ENCODE data around the gene CD2BP2. TPM values are rescaled to one million over a fixed set of nuclear protein-coding genes. Genes with fewer than 3 reads are reported as not detected.

The CD2BP2 gene
- total and polyA plus RNA-seq, 4 donors: 10.0 to 15.4 (median 11.7) TPM

GRCh38 chr16:30398661-30399434, 43.7 kb upstream of the CD2BP2 start (continued):
- TF ChIP-seq, protein P1, sequence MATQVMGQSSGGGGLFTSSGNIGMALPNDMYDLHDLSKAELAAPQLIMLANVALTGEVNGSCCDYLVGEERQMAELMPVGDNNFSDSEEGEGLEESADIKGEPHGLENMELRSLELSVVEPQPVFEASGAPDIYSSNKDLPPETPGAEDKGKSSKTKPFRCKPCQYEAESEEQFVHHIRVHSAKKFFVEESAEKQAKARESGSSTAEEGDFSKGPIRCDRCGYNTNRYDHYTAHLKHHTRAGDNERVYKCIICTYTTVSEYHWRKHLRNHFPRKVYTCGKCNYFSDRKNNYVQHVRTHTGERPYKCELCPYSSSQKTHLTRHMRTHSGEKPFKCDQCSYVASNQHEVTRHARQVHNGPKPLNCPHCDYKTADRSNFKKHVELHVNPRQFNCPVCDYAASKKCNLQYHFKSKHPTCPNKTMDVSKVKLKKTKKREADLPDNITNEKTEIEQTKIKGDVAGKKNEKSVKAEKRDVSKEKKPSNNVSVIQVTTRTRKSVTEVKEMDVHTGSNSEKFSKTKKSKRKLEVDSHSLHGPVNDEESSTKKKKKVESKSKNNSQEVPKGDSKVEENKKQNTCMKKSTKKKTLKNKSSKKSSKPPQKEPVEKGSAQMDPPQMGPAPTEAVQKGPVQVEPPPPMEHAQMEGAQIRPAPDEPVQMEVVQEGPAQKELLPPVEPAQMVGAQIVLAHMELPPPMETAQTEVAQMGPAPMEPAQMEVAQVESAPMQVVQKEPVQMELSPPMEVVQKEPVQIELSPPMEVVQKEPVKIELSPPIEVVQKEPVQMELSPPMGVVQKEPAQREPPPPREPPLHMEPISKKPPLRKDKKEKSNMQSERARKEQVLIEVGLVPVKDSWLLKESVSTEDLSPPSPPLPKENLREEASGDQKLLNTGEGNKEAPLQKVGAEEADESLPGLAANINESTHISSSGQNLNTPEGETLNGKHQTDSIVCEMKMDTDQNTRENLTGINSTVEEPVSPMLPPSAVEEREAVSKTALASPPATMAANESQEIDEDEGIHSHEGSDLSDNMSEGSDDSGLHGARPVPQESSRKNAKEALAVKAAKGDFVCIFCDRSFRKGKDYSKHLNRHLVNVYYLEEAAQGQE (IDR thresholded peaks at IDR 0.05): no peak

DNA sequence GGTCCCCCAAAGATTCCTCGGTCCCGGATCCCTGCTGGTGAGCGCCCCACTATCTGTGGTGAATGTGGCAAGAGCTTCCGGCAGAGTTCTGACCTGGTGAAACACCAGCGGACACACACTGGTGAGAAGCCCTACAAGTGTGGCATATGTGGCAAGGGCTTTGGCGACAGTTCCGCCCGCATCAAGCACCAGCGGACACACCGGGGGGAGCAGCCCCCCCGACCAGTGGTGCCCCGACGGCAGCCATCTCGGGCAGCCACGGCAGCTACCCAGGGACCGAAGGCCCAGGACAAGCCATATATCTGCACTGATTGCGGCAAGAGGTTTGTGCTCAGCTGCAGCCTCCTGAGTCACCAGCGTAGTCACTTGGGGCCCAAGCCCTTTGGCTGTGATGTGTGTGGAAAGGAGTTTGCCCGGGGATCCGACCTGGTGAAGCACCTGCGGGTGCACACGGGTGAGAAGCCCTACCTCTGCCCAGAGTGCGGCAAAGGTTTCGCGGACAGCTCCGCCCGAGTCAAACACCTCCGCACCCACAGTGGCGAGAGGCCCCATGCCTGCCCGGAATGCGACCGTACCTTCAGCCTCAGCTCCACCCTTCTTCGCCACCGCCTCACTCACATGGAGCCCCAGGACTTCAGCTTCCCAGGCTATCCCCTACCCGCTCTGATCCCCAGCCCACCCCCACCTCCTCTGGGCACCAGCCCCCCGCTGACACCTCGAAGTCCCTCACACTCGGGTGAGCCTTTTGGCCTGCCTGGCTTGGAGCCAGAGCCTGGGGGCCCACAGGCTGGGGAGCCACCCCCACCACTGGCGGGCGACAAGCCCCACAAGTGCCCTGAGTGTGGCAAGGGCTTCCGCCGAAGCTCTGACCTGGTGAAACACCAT, 42.9 kb upstream of the CD2BP2 start:
- H3K9me3 ChIP-seq (ENCODE audit: control insufficient read depth in 4 of 4, low read length in 3 of 4): no peaks in the 10 kb centered on the region
- TF ChIP-seq RXRA (IDR thresholded peaks at IDR 0.05) (no peak), YY1 (IDR thresholded peaks at IDR 0.05) (no peak), RAD21 (IDR thresholded peaks at IDR 0.05) (no peak)
- H3K9ac ChIP-seq (ENCODE audit: low read depth in 1 of 2, low read length in 2 of 2): no peak overlapping the region
- peaks cover 0 to 3% (median 1%) of the 10 kb centered on the region in 4 donors for H3K36me3 ChIP-seq (ENCODE audit: control insufficient read depth in 4 of 4, insufficient read depth in 3 of 4, low read depth in 1 of 4, low read length in 3 of 4)
- H3K27me3 ChIP-seq (ENCODE audit: control insufficient read depth in 4 of 4, insufficient read depth in 4 of 4, low read length in 3 of 4): no peaks in the 10 kb centered on the region
- no peak overlapping the region for H3K27ac ChIP-seq (ENCODE audit: low read depth in 1 of 2, low read length in 2 of 2)
- DNase-seq (ENCODE audit: low spot score): no peak
- WGBS: 94% methylated on average over 42 of the region's 42 CpGs
- no peak overlapping the region for H3K4me3 ChIP-seq (ENCODE audit: low read depth in 1 of 3, low read length in 3 of 3)
- H3K4me1 ChIP-seq (ENCODE audit: control insufficient read depth in 4 of 4, insufficient read depth in 4 of 4, low read length in 3 of 4): peaks cover 8 to 37% (median 24%) of the 10 kb centered on the region in 4 donors

GRCh38 chr16:30397056-30397455, 41.9 kb upstream of the CD2BP2 start:
- WGBS: 78% methylated on average over 4 of the region's 4 CpGs
- no peak for DNase-seq (ENCODE audit: low spot score)
- H3K9ac ChIP-seq (ENCODE audit: low read depth in 1 of 2, low read length in 2 of 2): no peak overlapping the region
- no peaks in the 10 kb centered on the region for H3K27me3 ChIP-seq (ENCODE audit: control insufficient read depth in 4 of 4, insufficient read depth in 4 of 4, low read length in 3 of 4)
- peaks cover 7 to 31% (median 21%) of the 10 kb centered on the region in 4 donors for H3K4me1 ChIP-seq (ENCODE audit: control insufficient read depth in 4 of 4, insufficient read depth in 4 of 4, low read length in 3 of 4)
- no peak overlapping the region for H3K4me3 ChIP-seq (ENCODE audit: low read depth in 1 of 3, low read length in 3 of 3)
- peaks cover 0 to 3% (median 1%) of the 10 kb centered on the region in 4 donors for H3K36me3 ChIP-seq (ENCODE audit: control insufficient read depth in 4 of 4, insufficient read depth in 3 of 4, low read depth in 1 of 4, low read length in 3 of 4)
- H3K9me3 ChIP-seq (ENCODE audit: control insufficient read depth in 4 of 4, low read length in 3 of 4): no peaks in the 10 kb centered on the region
- H3K27ac ChIP-seq (ENCODE audit: low read depth in 1 of 2, low read length in 2 of 2): no peak overlapping the region
- TF ChIP-seq MAX (IDR thresholded peaks at IDR 0.05) (no peak), FOXA2 (IDR thresholded peaks at IDR 0.05) (no peak), YY1 (IDR thresholded peaks at IDR 0.05) (no peak), NR2F2 (IDR thresholded peaks at IDR 0.05) (no peak), GABPA (IDR thresholded peaks at IDR 0.05 in 1 of 2, conservative IDR thresholded peaks at IDR 0.05 in 1 of 2) (no peak), JUND (IDR thresholded peaks at IDR 0.05) (no peak), SP1 (IDR thresholded peaks at IDR 0.05) (no peak), RXRA (IDR thresholded peaks at IDR 0.05) (no peak), HNF4G (IDR thresholded peaks at IDR 0.05) (no peak), ATF3 (IDR thresholded peaks at IDR 0.05) (no peak), EGR1 (IDR thresholded peaks at IDR 0.05; ENCODE audit: low read depth in 2 of 2) (no peak), HNF4A (conservative IDR thresholded peaks at IDR 0.05) (no peak), FOXA1 (IDR thresholded peaks at IDR 0.05) (no peak), TAF1 (conservative IDR thresholded peaks at IDR 0.05) (no peak), RAD21 (IDR thresholded peaks at IDR 0.05) (no peak)
- TF ChIP-seq, protein P1 (IDR thresholded peaks at IDR 0.05): no peak
- TF ChIP-seq, protein P2, sequence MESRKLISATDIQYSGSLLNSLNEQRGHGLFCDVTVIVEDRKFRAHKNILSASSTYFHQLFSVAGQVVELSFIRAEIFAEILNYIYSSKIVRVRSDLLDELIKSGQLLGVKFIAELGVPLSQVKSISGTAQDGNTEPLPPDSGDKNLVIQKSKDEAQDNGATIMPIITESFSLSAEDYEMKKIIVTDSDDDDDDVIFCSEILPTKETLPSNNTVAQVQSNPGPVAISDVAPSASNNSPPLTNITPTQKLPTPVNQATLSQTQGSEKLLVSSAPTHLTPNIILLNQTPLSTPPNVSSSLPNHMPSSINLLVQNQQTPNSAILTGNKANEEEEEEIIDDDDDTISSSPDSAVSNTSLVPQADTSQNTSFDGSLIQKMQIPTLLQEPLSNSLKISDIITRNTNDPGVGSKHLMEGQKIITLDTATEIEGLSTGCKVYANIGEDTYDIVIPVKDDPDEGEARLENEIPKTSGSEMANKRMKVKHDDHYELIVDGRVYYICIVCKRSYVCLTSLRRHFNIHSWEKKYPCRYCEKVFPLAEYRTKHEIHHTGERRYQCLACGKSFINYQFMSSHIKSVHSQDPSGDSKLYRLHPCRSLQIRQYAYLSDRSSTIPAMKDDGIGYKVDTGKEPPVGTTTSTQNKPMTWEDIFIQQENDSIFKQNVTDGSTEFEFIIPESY (IDR thresholded peaks at IDR 0.05): no peak

All from liver (tissue), 9 donors.